Measurements from ENCODE around the gene FGF21. TPM values are rescaled to one million over a fixed set of nuclear protein-coding genes. Genes with fewer than 3 reads are reported as not detected.

FGF21 gene
- total RNA-seq, 2 donors from 2014 or later = not detected

GRCh38 chr19:48724796-48725753, 30.2 kb upstream of the FGF21 start:
- no peak for DNase-seq (ENCODE audit: low spot score)
- intact Hi-C loops (cut with DNase I) = no loop called here

GRCh38 chr19:48726556-48726955, 28.8 kb upstream of the FGF21 start:
- intact Hi-C loops (cut with DNase I) = no loop called here

GRCh38 chr19:48728911-48729664, 26.2 kb upstream of the FGF21 start:
- intact Hi-C loops (cut with DNase I) = no loop called here
- DNase-seq (ENCODE audit: low spot score) = no peak

More at GRCh38 chr19:48726556-48726955, 28.8 kb upstream of the FGF21 start:
- no peak for DNase-seq (ENCODE audit: low spot score)

- intact Hi-C loops (cut with DNase I) = loop anchor here in 1 of 2 donors (1.0 kb wide), 1 partner anchor 17 kb away; no protein-coding TSS in a partner anchor
- no peak for DNase-seq (ENCODE audit: low spot score)
These were observed 23.9 kb upstream of the FGF21 start for GRCh38 chr19:48731452-48731851.

GRCh38 chr19:48734625-48735024, 20.7 kb upstream of the FGF21 start:
- no peak for DNase-seq (ENCODE audit: low spot score)
- intact Hi-C loops (cut with DNase I) = no loop called here

- no peak for DNase-seq (ENCODE audit: low spot score)
- intact Hi-C loops (cut with DNase I) = no loop called here
These were observed 20.2 kb upstream of the FGF21 start for GRCh38 chr19:48735031-48735615.

GRCh38 chr19:48737360-48737998, 17.8 kb upstream of the FGF21 start:
- DNase-seq (ENCODE audit: low spot score) = no peak
- intact Hi-C loops (cut with DNase I) = no loop called here

GRCh38 chr19:48738557-48739403, 16.5 kb upstream of the FGF21 start:
- peak; percentile 95 for DNase-seq (ENCODE audit: low spot score)
- intact Hi-C loops (cut with DNase I) = no loop called here

- intact Hi-C loops (cut with DNase I) = no loop called here
- no peak for DNase-seq (ENCODE audit: low spot score)
These were observed 15.7 kb upstream of the FGF21 start for GRCh38 chr19:48739404-48740163.

- no peak for DNase-seq (ENCODE audit: low spot score)
These were observed 15.0 kb upstream of the FGF21 start, which contains the start of gene RASIP1 for GRCh38 chr19:48740164-48740972. TSS of gene RASIP1 (minus strand) at chr19:48740610. CDS start at chr19:48740282, 328 bp downstream.

GRCh38 chr19:48741129-48741999, 14.0 kb upstream of the FGF21 start:
- intact Hi-C loops (cut with DNase I) = no loop called here
- no peak for DNase-seq (ENCODE audit: low spot score)

More at GRCh38 chr19:48740164-48740972, 15.0 kb upstream of the FGF21 start, which contains the start of gene RASIP1:
- intact Hi-C loops (cut with DNase I) = no loop called here

GRCh38 chr19:48742096-48742495, 13.2 kb upstream of the FGF21 start:
- no peak for DNase-seq (ENCODE audit: low spot score)
- intact Hi-C loops (cut with DNase I) = no loop called here

GRCh38 chr19:48745208-48745995, 9.9 kb upstream of the FGF21 start:
- DNase-seq (ENCODE audit: low spot score) = no peak

GRCh38 chr19:48746110-48746509, 9.2 kb upstream of the FGF21 start:
- DNase-seq (ENCODE audit: low spot score) = no peak
- intact Hi-C loops (cut with DNase I) = no loop called here

More at GRCh38 chr19:48745208-48745995, 9.9 kb upstream of the FGF21 start:
- intact Hi-C loops (cut with DNase I) = no loop called here
